KMS-11 (cell line): ENCODE results near the gene PRKCE.

Experiments
- H2AFZ ChIP-seq: fragments of 200-600 bp; sonication (generic); 2 replicates; pipeline ENCODE4 v1.6.1; 2016; ENCODE audit warnings: antibody characterized with exemption, mixed run types, low read depth
- H3K27ac ChIP-seq: fragments of 200-600 bp; sonication (generic); 2 replicates; pipeline ENCODE4 v1.6.1; 2016; ENCODE audit warnings: mild to moderate bottlenecking, mixed run types
- H3K27me3 ChIP-seq: fragments of 200-600 bp; sonication (generic); 2 replicates; pipeline ENCODE4 v1.6.1; 2017; ENCODE audit warnings: mild to moderate bottlenecking, low read depth, mixed run types, moderate library complexity; ENCODE audit not compliant: insufficient read depth
- H3K36me3 ChIP-seq: fragments of 200-600 bp; sonication (generic); 2 replicates; pipeline ENCODE4 v1.6.1; 2017; ENCODE audit warnings: mild to moderate bottlenecking, mixed run types; ENCODE audit not compliant: insufficient read depth
- H3K4me1 ChIP-seq: fragments of 200-600 bp; sonication (generic); 2 replicates; pipeline ENCODE4 v1.6.1; 2016; ENCODE audit warnings: mild to moderate bottlenecking, low read depth, mixed run types; ENCODE audit not compliant: poor library complexity, severe bottlenecking
- H3K4me2 ChIP-seq: fragments of 200-600 bp; sonication (generic); 2 replicates; pipeline ENCODE4 v1.7.0; 2016; ENCODE audit warnings: mild to moderate bottlenecking, mixed run types
- H3K4me3 ChIP-seq: fragments of 200-600 bp; sonication (generic); IDR thresholded peaks from 2 replicates; pipeline ENCODE4 v1.6.1; 2017; ENCODE audit warnings: low read depth, low read length, mixed read lengths; ENCODE audit not compliant: insufficient read depth
- H3K79me2 ChIP-seq: fragments of 200-600 bp; sonication (generic); 2 replicates; pipeline ENCODE4 v1.6.1; 2016; ENCODE audit warnings: low read depth, mixed run types; ENCODE audit not compliant: insufficient read depth
- H3K9ac ChIP-seq: fragments of 200-600 bp; sonication (generic); 2 replicates; pipeline ENCODE4 v1.6.1; 2016; ENCODE audit warnings: mild to moderate bottlenecking, mixed run types
- H4K20me1 ChIP-seq: fragments of 200-600 bp; sonication (generic); 2 replicates; pipeline ENCODE4 v1.6.1; 2016; ENCODE audit warnings: mild to moderate bottlenecking, mixed run types; ENCODE audit not compliant: insufficient read depth
- TF ChIP-seq, protein P1 (sequence below): fragments of 200-600 bp; sonication (generic); conservative IDR thresholded peaks from 2 replicates; pipeline ENCODE4 v1.6.1; 2017; ENCODE audit warnings: low read depth, mild to moderate bottlenecking, antibody characterized with exemption, low read length, moderate library complexity, mixed read lengths

Gene PRKCE

DNA sequence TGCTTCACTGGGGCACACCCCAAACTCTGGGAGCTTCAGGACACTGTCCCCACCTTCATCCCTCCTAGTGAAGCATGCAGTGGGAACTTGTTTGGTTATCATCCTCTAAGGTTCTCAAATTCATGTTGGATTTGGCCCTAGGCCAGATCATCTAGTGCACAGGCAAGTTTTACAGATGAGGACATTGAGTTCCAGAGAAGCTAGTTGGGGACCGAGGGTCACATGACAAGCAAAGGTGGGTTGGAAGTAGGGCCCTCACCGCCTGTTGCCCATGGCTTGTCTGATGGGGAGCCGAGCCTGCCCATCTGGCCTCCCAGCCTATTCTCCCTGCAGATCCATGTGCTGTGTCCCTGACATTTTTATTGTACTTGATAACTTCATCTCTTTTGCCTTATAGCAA lies 2.8 kb downstream of the PRKCE start:
- no peak overlapping the region for H3K4me2 ChIP-seq
- TF ChIP-seq, protein P1, sequence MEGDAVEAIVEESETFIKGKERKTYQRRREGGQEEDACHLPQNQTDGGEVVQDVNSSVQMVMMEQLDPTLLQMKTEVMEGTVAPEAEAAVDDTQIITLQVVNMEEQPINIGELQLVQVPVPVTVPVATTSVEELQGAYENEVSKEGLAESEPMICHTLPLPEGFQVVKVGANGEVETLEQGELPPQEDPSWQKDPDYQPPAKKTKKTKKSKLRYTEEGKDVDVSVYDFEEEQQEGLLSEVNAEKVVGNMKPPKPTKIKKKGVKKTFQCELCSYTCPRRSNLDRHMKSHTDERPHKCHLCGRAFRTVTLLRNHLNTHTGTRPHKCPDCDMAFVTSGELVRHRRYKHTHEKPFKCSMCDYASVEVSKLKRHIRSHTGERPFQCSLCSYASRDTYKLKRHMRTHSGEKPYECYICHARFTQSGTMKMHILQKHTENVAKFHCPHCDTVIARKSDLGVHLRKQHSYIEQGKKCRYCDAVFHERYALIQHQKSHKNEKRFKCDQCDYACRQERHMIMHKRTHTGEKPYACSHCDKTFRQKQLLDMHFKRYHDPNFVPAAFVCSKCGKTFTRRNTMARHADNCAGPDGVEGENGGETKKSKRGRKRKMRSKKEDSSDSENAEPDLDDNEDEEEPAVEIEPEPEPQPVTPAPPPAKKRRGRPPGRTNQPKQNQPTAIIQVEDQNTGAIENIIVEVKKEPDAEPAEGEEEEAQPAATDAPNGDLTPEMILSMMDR, result no peak
- H3K36me3 ChIP-seq, result no peaks in the 10 kb centered on the region
- no peak overlapping the region for H3K9ac ChIP-seq
- H3K27ac ChIP-seq, result no peak overlapping the region
- H3K27me3 ChIP-seq, result peaks cover 5% of the 10 kb centered on the region
- H3K4me3 ChIP-seq, result no peak overlapping the region
- H3K79me2 ChIP-seq, result no peaks in the 10 kb centered on the region
- no peak overlapping the region for H2AFZ ChIP-seq
- H4K20me1 ChIP-seq, result no peaks in the 10 kb centered on the region
- H3K4me1 ChIP-seq, result peaks cover 5% of the 10 kb centered on the region

DNA sequence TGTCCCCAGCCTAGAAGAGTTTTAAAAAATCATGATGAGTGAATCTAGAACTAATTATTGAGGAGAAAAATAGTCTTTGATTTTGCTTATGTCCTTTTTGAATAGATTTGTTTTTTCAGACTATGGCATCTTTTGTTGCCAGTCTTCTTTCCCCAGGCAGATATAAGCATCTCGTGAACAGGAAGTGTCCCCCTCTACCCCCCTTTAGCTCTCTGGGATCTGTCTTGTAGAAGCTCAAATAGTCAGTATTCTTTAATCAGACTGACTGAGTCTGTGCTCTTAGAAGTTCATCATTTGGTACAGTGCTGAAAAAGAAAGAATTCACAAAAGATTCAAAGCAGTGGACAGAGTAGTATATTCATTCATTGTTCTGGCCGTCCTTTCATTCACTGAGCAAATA lies 10.4 kb downstream of the PRKCE start:
- H3K4me2 ChIP-seq, result no peak overlapping the region

DNA sequence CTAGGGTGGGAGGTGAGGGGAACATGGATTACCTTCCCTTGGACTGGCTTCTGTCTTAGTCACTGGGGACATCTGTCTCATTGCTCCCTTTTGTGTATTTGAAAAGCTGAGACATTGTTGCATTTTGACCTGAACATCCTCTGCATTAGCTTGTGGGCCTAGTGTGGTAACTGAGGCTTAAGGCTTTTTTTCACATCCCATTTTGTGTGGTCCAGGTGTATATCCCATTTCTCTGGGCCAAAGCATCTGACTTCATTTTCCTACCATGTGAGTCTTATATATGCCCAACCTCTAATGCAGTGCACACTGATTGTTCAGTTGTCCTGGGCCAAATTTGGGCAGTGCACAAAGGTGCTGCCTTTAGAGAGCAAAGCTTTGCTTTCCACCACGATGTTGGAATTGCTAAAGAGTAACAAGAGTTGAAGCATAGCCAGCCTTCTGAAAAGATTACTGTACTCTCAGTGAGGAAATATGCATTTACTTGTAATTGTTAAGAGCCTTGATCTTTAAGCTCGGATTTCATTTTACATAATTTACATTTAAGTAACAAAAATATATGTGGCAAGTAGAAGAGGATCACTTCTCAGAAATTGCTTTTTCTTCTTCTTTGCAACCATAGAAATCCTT lies 13.3 kb downstream of the PRKCE start:
- Histone ChIP-seq H2AFZ (no peak overlapping the region), H3K27me3 (no peaks in the 10 kb centered on the region), H3K4me1 (no peaks in the 10 kb centered on the region), H3K36me3 (no peaks in the 10 kb centered on the region), H3K9ac (no peak overlapping the region), H3K4me3 (no peak overlapping the region), H4K20me1 (no peaks in the 10 kb centered on the region), H3K4me2 (no peak overlapping the region), H3K79me2 (no peaks in the 10 kb centered on the region), H3K27ac (no peak overlapping the region)
- TF ChIP-seq, protein P1, result no peak

More for the DNA sequence above, 10.4 kb downstream of the PRKCE start:
- no peaks in the 10 kb centered on the region for H4K20me1 ChIP-seq
- H3K9ac ChIP-seq, result no peak overlapping the region
- no peak overlapping the region for H3K4me3 ChIP-seq
- H3K4me1 ChIP-seq, result no peaks in the 10 kb centered on the region
- H3K36me3 ChIP-seq, result no peaks in the 10 kb centered on the region
- H2AFZ ChIP-seq, result no peak overlapping the region
- no peaks in the 10 kb centered on the region for H3K27me3 ChIP-seq
- H3K27ac ChIP-seq, result no peak overlapping the region
- no peaks in the 10 kb centered on the region for H3K79me2 ChIP-seq
- TF ChIP-seq, protein P1, result no peak

DNA sequence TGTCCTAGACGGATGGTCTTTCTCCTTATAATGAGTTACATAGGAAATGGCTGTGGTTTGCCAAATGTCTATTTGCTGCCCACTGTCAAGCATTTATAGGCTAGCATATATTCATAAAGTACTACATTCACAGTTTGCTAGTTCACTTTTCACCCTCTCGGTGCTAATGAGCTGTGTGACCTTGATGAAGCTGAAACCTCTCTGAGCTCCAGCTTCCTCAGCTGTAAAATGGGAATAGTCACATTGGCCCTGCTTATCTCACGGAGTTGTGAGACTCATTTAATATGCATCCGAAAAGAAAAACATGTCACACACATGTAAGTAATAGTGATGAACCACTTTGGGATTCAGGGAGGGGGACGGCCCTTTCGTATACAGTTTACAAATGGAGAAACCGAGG lies 17.0 kb downstream of the PRKCE start:
- Histone ChIP-seq H2AFZ (no peak overlapping the region), H3K9ac (no peak overlapping the region), H3K27ac (no peak overlapping the region), H3K4me1 (no peaks in the 10 kb centered on the region), H3K36me3 (no peaks in the 10 kb centered on the region), H3K79me2 (no peaks in the 10 kb centered on the region), H3K4me2 (no peak overlapping the region), H4K20me1 (no peaks in the 10 kb centered on the region), H3K27me3 (no peaks in the 10 kb centered on the region), H3K4me3 (no peak overlapping the region)
- TF ChIP-seq, protein P1, result no peak
